Right ventricle myocardium superior (tissue), 1 donor: ENCODE data around the gene IGLL1. TPM values are rescaled to one million over a fixed set of nuclear protein-coding genes. Genes with fewer than 3 reads are reported as not detected.
A peak's percentile ranks its signal among the peaks of the same experiment; 100 is the strongest.
"Not testable (repeated sequence)": the region's sequence is repeated elsewhere in the genome, so short reads cannot be mapped to it uniquely, and the experiment has no call there.

Experiments used
- ATAC-seq: fragments of 200-7000 bp; cut with Tn5 transposase; one replicate; pipeline ENCODE4 v1.9.1; 2020; ENCODE audit warnings: mild to moderate bottlenecking; ENCODE audit not compliant: poor library complexity
- DNase-seq: peaks from one replicate; pipeline ENCODE4 v3.0.0-alpha.2; 2020
- intact Hi-C: fragments of 100-400 bp; cut with DNase I; formaldehyde crosslinking; loops from one replicate; pipeline ENCODE4 v1.11.2; 2022
- total RNA-seq: library from RNA; stranded (reverse); fragmentation: NEBNext Ultra II Directional; extraction: Animal tissue kit (Norgen Biotek cat#: 25700); gene quantifications from one replicate; pipeline ENCODE4 v1.2.1, GENCODE V29; 2021
- donor health status: DM: no; HTN: yes; CAD: no; lungs with severe emphysema.

The IGLL1 gene
- total RNA-seq, 1 donor from 2014 or later = not detected

- not testable (repeated sequence) for ATAC-seq
These were observed 17.6 kb upstream of the IGLL1 start for GRCh38 chr22:23597576-23598268.

GRCh38 chr22:23595904-23596303 is 15.8 kb upstream of the IGLL1 start:
- intact Hi-C loops, ATAC-seq, DNase-seq: not testable (repeated sequence)

More at GRCh38 chr22:23597576-23598268, 17.6 kb upstream of the IGLL1 start:
- DNase-seq, intact Hi-C loops: not testable (repeated sequence)

- DNase-seq = no peak
- ATAC-seq = no peak
- intact Hi-C loops = no loop called here
These were observed 11.8 kb upstream of the IGLL1 start for GRCh38 chr22:23591846-23592245.

- intact Hi-C loops = no loop called here
- DNase-seq (peak; percentile 69), ATAC-seq (peak; percentile 74)
These were observed 11.2 kb upstream of the IGLL1 start for GRCh38 chr22:23591201-23591791.

GRCh38 chr22:23583836-23584235 is 3.7 kb upstream of the IGLL1 start:
- ATAC-seq = no peak
- DNase-seq = no peak
- intact Hi-C loops = no loop called here

- DNase-seq = no peak
- intact Hi-C loops = no loop called here
- ATAC-seq = no peak
These were observed 3.1 kb upstream of the IGLL1 start for GRCh38 chr22:23583153-23583552.

- ATAC-seq (no peak), DNase-seq (no peak)
- intact Hi-C loops = no loop called here
These were observed 1.2 kb upstream of the IGLL1 start for GRCh38 chr22:23581260-23581650.

GRCh38 chr22:23580576-23581259 is 628 bp upstream of the IGLL1 start:
- ATAC-seq = no peak
- no peak for DNase-seq
- intact Hi-C loops = no loop called here

GRCh38 chr22:23579280-23579679 is 810 bp downstream of the IGLL1 start:
- DNase-seq (no peak), ATAC-seq (no peak)
- intact Hi-C loops = no loop called here

- intact Hi-C loops = no loop called here
- ATAC-seq (no peak), DNase-seq (no peak)
These were observed 1.8 kb downstream of the IGLL1 start for GRCh38 chr22:23578306-23578705.

- intact Hi-C loops = no loop called here
- DNase-seq = no peak
- ATAC-seq = no peak
These were observed 3.4 kb downstream of the IGLL1 start for GRCh38 chr22:23576681-23577080.

- no peak for DNase-seq
- intact Hi-C loops = no loop called here
- ATAC-seq = no peak
These were observed 4.5 kb downstream of the IGLL1 start for GRCh38 chr22:23575601-23576000.

- ATAC-seq = no peak
- no peak for DNase-seq
- intact Hi-C loops = no loop called here
These were observed 5.2 kb downstream of the IGLL1 start for GRCh38 chr22:23574877-23575276.

- intact Hi-C loops = no loop called here
- DNase-seq (no peak), ATAC-seq (no peak)
These were observed 5.7 kb downstream of the IGLL1 start for GRCh38 chr22:23574371-23574811.

GRCh38 chr22:23573701-23574235 is 6.3 kb downstream of the IGLL1 start:
- ATAC-seq, intact Hi-C loops, DNase-seq: not testable (repeated sequence)

GRCh38 chr22:23573106-23573505 is 7.0 kb downstream of the IGLL1 start:
- intact Hi-C loops, ATAC-seq, DNase-seq: not testable (repeated sequence)

- ATAC-seq = no peak
- intact Hi-C loops = no loop called here
- no peak for DNase-seq
These were observed 8.6 kb downstream of the IGLL1 start for GRCh38 chr22:23571486-23571885.

GRCh38 chr22:23570681-23571080 is 9.4 kb downstream of the IGLL1 start:
- DNase-seq = no peak
- no peak for ATAC-seq
- intact Hi-C loops = no loop called here

- intact Hi-C loops = no loop called here
- ATAC-seq (no peak), DNase-seq (no peak)
These were observed 10.4 kb downstream of the IGLL1 start for GRCh38 chr22:23569716-23570115.

GRCh38 chr22:23569291-23569690 is 10.8 kb downstream of the IGLL1 start:
- ATAC-seq (no peak), DNase-seq (no peak)
- intact Hi-C loops = no loop called here
